Measurements from ENCODE around the gene CMIP. TPM values are rescaled to one million over a fixed set of nuclear protein-coding genes. Genes with fewer than 3 reads are reported as not detected.

The CMIP gene
- total and polyA plus RNA-seq, 7 donors, result 1.4 to 8.9 (median 4.1) TPM

- WGBS, 3 donors, result 77 to 78% (median 78%) methylated on average over 14 of the region's 14 CpGs
- H3K27me3 ChIP-seq (ENCODE audit: insufficient read depth in 3 of 3, low read length in 2 of 3), result no peaks in the 10 kb centered on the region
- no peak overlapping the region for H3K4me3 ChIP-seq
- no peak for ATAC-seq
- no peaks in the 10 kb centered on the region for H3K36me3 ChIP-seq (ENCODE audit: insufficient read depth in 1 of 2, low read depth in 1 of 2)
- H3K9me3 ChIP-seq, result no peaks in the 10 kb centered on the region
- peak in 1 of 2 donors; percentile 10 for DNase-seq
- H3K4me1 ChIP-seq, result no peaks in the 10 kb centered on the region
- H3K27ac ChIP-seq, result no peak overlapping the region
- no peak for TF ChIP-seq CTCF (IDR thresholded peaks at IDR 0.05)
- intact Hi-C loops (cut with DNase I), result no loop called here
Observed at GRCh38 chr16:81453091-81453728, 8.6 kb downstream of the CMIP start.

GRCh38 chr16:81454044-81454443 is 9.4 kb downstream of the CMIP start:
- no peak for DNase-seq
- no peak for ATAC-seq
- 84 to 92% (median 91%) methylated on average over 7 of the region's 7 CpGs for WGBS, 3 donors
- H3K27me3 ChIP-seq (ENCODE audit: insufficient read depth in 3 of 3, low read length in 2 of 3), result no peaks in the 10 kb centered on the region
- H3K4me1 ChIP-seq, result no peaks in the 10 kb centered on the region
- TF ChIP-seq CTCF (IDR thresholded peaks at IDR 0.05), result no peak
- no peaks in the 10 kb centered on the region for H3K36me3 ChIP-seq (ENCODE audit: insufficient read depth in 1 of 2, low read depth in 1 of 2)
- H3K4me3 ChIP-seq, result no peak overlapping the region
- H3K27ac ChIP-seq, result no peak overlapping the region
- H3K9me3 ChIP-seq, result no peaks in the 10 kb centered on the region
- intact Hi-C loops (cut with DNase I), result no loop called here

- peak in 1 of 2 donors; percentile 9 for DNase-seq
- intact Hi-C loops (cut with DNase I), result no loop called here
- Histone ChIP-seq H3K36me3 (ENCODE audit: insufficient read depth in 1 of 2, low read depth in 1 of 2) (no peaks in the 10 kb centered on the region), H3K27ac (no peak overlapping the region), H3K4me3 (no peak overlapping the region), H3K9me3 (no peaks in the 10 kb centered on the region), H3K4me1 (no peaks in the 10 kb centered on the region), H3K27me3 (ENCODE audit: insufficient read depth in 3 of 3, low read length in 2 of 3) (no peaks in the 10 kb centered on the region)
- 92 to 96% (median 93%) methylated on average over 13 of the region's 13 CpGs for WGBS, 3 donors
- no peak for ATAC-seq
- no peak for TF ChIP-seq CTCF (IDR thresholded peaks at IDR 0.05)
Observed at GRCh38 chr16:81455006-81455405, 10.4 kb downstream of the CMIP start.

- H3K4me3 ChIP-seq, result no peak overlapping the region
- no peak overlapping the region for H3K27ac ChIP-seq
- DNase-seq, result peak in 1 of 2 donors; percentile 6
- no peak for ATAC-seq
- WGBS, 3 donors, result 82 to 89% (median 83%) methylated on average over 17 of the region's 17 CpGs
- TF ChIP-seq CTCF (IDR thresholded peaks at IDR 0.05), result no peak
- no peaks in the 10 kb centered on the region for H3K27me3 ChIP-seq (ENCODE audit: insufficient read depth in 3 of 3, low read length in 2 of 3)
- intact Hi-C loops (cut with DNase I), result no loop called here
- no peaks in the 10 kb centered on the region for H3K36me3 ChIP-seq (ENCODE audit: insufficient read depth in 1 of 2, low read depth in 1 of 2)
- H3K9me3 ChIP-seq, result no peaks in the 10 kb centered on the region
- no peaks in the 10 kb centered on the region for H3K4me1 ChIP-seq
Observed at GRCh38 chr16:81455720-81456494, 11.3 kb downstream of the CMIP start.
